ENCODE results near the gene P2RY14. TPM values are rescaled to one million over a fixed set of nuclear protein-coding genes. Genes with fewer than 3 reads are reported as not detected.

Gene P2RY14
- total RNA-seq, 1 experiment from 2014 or later: not detected

- TF ChIP-seq, protein P1, sequence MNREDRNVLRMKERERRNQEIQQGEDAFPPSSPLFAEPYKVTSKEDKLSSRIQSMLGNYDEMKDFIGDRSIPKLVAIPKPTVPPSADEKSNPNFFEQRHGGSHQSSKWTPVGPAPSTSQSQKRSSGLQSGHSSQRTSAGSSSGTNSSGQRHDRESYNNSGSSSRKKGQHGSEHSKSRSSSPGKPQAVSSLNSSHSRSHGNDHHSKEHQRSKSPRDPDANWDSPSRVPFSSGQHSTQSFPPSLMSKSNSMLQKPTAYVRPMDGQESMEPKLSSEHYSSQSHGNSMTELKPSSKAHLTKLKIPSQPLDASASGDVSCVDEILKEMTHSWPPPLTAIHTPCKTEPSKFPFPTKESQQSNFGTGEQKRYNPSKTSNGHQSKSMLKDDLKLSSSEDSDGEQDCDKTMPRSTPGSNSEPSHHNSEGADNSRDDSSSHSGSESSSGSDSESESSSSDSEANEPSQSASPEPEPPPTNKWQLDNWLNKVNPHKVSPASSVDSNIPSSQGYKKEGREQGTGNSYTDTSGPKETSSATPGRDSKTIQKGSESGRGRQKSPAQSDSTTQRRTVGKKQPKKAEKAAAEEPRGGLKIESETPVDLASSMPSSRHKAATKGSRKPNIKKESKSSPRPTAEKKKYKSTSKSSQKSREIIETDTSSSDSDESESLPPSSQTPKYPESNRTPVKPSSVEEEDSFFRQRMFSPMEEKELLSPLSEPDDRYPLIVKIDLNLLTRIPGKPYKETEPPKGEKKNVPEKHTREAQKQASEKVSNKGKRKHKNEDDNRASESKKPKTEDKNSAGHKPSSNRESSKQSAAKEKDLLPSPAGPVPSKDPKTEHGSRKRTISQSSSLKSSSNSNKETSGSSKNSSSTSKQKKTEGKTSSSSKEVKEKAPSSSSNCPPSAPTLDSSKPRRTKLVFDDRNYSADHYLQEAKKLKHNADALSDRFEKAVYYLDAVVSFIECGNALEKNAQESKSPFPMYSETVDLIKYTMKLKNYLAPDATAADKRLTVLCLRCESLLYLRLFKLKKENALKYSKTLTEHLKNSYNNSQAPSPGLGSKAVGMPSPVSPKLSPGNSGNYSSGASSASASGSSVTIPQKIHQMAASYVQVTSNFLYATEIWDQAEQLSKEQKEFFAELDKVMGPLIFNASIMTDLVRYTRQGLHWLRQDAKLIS (CRISPR knock-in tag; IDR thresholded peaks at IDR 0.05; ENCODE audit: borderline replicate concordance): no peak
- no peak for TF ChIP-seq ETV6 (CRISPR knock-in tag; IDR thresholded peaks at IDR 0.05)
- no peak for TF ChIP-seq GTF2I (CRISPR knock-in tag; conservative IDR thresholded peaks at IDR 0.05)
- no peak for TF ChIP-seq TEAD1 (CRISPR knock-in tag; IDR thresholded peaks at IDR 0.05)
- no peak for TF ChIP-seq IRF2 (CRISPR knock-in tag; IDR thresholded peaks at IDR 0.05; ENCODE audit: borderline replicate concordance, low read depth)
These were observed 13.2 kb downstream of the P2RY14 start (continued) for GRCh38 chr3:151265166-151265565.

GRCh38 chr3:151264605-151265004, 13.7 kb downstream of the P2RY14 start:
- no peak for TF ChIP-seq ZNF219 (CRISPR knock-in tag; IDR thresholded peaks at IDR 0.05; ENCODE audit: borderline replicate concordance)
- no peak for TF ChIP-seq ESRRA (CRISPR knock-in tag; IDR thresholded peaks at IDR 0.05; ENCODE audit: borderline replicate concordance)
- TF ChIP-seq KAT7 (CRISPR knock-in tag; IDR thresholded peaks at IDR 0.05; ENCODE audit: borderline replicate concordance): no peak
- TF ChIP-seq PRRX2 (CRISPR knock-in tag; IDR thresholded peaks at IDR 0.05): no peak
- TF ChIP-seq JAZF1 (CRISPR knock-in tag; IDR thresholded peaks at IDR 0.05): no peak
- TF ChIP-seq, protein P2, sequence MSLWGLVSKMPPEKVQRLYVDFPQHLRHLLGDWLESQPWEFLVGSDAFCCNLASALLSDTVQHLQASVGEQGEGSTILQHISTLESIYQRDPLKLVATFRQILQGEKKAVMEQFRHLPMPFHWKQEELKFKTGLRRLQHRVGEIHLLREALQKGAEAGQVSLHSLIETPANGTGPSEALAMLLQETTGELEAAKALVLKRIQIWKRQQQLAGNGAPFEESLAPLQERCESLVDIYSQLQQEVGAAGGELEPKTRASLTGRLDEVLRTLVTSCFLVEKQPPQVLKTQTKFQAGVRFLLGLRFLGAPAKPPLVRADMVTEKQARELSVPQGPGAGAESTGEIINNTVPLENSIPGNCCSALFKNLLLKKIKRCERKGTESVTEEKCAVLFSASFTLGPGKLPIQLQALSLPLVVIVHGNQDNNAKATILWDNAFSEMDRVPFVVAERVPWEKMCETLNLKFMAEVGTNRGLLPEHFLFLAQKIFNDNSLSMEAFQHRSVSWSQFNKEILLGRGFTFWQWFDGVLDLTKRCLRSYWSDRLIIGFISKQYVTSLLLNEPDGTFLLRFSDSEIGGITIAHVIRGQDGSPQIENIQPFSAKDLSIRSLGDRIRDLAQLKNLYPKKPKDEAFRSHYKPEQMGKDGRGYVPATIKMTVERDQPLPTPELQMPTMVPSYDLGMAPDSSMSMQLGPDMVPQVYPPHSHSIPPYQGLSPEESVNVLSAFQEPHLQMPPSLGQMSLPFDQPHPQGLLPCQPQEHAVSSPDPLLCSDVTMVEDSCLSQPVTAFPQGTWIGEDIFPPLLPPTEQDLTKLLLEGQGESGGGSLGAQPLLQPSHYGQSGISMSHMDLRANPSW (CRISPR knock-in tag; conservative IDR thresholded peaks at IDR 0.05; ENCODE audit: low read depth): no peak
- TF ChIP-seq, protein P3, sequence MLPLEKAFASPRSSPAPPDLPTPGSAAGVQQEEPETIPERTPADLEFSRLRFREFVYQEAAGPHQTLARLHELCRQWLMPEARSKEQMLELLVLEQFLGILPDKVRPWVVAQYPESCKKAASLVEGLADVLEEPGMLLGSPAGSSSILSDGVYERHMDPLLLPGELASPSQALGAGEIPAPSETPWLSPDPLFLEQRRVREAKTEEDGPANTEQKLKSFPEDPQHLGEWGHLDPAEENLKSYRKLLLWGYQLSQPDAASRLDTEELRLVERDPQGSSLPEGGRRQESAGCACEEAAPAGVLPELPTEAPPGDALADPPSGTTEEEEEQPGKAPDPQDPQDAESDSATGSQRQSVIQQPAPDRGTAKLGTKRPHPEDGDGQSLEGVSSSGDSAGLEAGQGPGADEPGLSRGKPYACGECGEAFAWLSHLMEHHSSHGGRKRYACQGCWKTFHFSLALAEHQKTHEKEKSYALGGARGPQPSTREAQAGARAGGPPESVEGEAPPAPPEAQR (CRISPR knock-in tag; IDR thresholded peaks at IDR 0.05): no peak
- no peak for TF ChIP-seq ZNF138 (CRISPR knock-in tag; conservative IDR thresholded peaks at IDR 0.05)
- TF ChIP-seq IRF2 (CRISPR knock-in tag; IDR thresholded peaks at IDR 0.05; ENCODE audit: borderline replicate concordance, low read depth): no peak
- TF ChIP-seq, protein P4, sequence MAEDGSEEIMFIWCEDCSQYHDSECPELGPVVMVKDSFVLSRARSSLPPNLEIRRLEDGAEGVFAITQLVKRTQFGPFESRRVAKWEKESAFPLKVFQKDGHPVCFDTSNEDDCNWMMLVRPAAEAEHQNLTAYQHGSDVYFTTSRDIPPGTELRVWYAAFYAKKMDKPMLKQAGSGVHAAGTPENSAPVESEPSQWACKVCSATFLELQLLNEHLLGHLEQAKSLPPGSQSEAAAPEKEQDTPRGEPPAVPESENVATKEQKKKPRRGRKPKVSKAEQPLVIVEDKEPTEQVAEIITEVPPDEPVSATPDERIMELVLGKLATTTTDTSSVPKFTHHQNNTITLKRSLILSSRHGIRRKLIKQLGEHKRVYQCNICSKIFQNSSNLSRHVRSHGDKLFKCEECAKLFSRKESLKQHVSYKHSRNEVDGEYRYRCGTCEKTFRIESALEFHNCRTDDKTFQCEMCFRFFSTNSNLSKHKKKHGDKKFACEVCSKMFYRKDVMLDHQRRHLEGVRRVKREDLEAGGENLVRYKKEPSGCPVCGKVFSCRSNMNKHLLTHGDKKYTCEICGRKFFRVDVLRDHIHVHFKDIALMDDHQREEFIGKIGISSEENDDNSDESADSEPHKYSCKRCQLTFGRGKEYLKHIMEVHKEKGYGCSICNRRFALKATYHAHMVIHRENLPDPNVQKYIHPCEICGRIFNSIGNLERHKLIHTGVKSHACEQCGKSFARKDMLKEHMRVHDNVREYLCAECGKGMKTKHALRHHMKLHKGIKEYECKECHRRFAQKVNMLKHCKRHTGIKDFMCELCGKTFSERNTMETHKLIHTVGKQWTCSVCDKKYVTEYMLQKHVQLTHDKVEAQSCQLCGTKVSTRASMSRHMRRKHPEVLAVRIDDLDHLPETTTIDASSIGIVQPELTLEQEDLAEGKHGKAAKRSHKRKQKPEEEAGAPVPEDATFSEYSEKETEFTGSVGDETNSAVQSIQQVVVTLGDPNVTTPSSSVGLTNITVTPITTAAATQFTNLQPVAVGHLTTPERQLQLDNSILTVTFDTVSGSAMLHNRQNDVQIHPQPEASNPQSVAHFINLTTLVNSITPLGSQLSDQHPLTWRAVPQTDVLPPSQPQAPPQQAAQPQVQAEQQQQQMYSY (CRISPR knock-in tag; IDR thresholded peaks at IDR 0.05): no peak
- no peak for TF ChIP-seq SP1 (CRISPR knock-in tag; conservative IDR thresholded peaks at IDR 0.05)
- TF ChIP-seq ZNF121 (CRISPR knock-in tag; IDR thresholded peaks at IDR 0.05): no peak
- H3K4me3 Mint-ChIP-seq: no peak overlapping the region
- H3K36me3 Mint-ChIP-seq: 0 out of 2 replicates have a peak, but pooled peaks cover 6% of the 10 kb centered on the region
- ChIA-PET CTCF (no interaction called here), POLR2A (no interaction called here)
- H3K27me3 Mint-ChIP-seq (ENCODE audit: low read depth): no peaks in the 10 kb centered on the region
- H3K4me1 Mint-ChIP-seq: peaks cover 27% of the 10 kb centered on the region
- no peak for ATAC-seq
- no peak for DNase-seq (ENCODE audit: low spot score)
- H3K27ac Mint-ChIP-seq: peak overlapping the region; percentile 24; the same call in 1 of the 2 replicates
- no peaks in the 10 kb centered on the region for H3K9me3 Mint-ChIP-seq
